ENCODE results near the gene CD101.

CD101 gene

GRCh38 chr1:117033772-117034171 is 32.2 kb downstream of the CD101 start:
- no peaks in the 10 kb centered on the region for H3K27me3 ChIP-seq (ENCODE audit: insufficient read depth, low read length)
- WGBS, result 90% methylated on average over 7 of the region's 7 CpGs
- no peaks in the 10 kb centered on the region for H3K9me3 ChIP-seq (ENCODE audit: insufficient read depth, low read depth, low read length)
- peaks cover 7% of the 10 kb centered on the region; the same call in 1 of the 2 replicates for H3K4me1 ChIP-seq (ENCODE audit: insufficient read depth, low read length)
- no peak overlapping the region for H3K9ac ChIP-seq (ENCODE audit: low read depth, low read length)
- H3K36me3 ChIP-seq (ENCODE audit: insufficient read depth, low read length), result no peaks in the 10 kb centered on the region
- H3K4me3 ChIP-seq (ENCODE audit: low read length), result no peak overlapping the region
- H3K27ac ChIP-seq (ENCODE audit: low read depth, low read length), result no peak overlapping the region

DNA sequence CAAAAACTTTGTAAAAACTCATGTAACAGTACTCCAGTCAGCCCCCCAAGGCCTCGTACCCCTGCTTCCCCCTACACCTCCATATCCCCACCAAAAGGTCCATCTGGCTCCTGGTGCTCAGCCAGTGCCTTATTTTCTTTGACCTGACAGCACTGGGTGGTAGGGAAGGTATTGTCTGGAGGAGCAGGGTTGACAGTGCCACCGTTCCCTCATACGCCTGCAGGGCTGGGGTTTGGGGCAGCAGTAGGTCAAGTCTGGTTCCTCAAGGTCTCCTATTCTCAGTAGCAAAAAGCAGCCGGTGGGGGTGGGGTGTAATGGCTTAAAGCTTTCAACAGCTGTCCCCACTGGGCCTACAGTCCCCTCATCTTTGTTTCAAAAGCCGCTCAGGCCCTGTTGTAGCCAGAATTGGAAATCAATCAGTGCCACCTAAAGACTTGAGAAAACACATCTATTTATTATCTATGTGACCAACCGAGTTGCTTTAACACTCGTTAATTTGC is 33.3 kb downstream of the CD101 start:
- H3K27me3 ChIP-seq (ENCODE audit: insufficient read depth, low read length), result no peaks in the 10 kb centered on the region
- no peaks in the 10 kb centered on the region for H3K36me3 ChIP-seq (ENCODE audit: insufficient read depth, low read length)
- H3K4me3 ChIP-seq (ENCODE audit: low read length), result no peak overlapping the region
- H3K9ac ChIP-seq (ENCODE audit: low read depth, low read length), result no peak overlapping the region
- H3K9me3 ChIP-seq (ENCODE audit: insufficient read depth, low read depth, low read length), result no peaks in the 10 kb centered on the region
- no peak overlapping the region for H3K27ac ChIP-seq (ENCODE audit: low read depth, low read length)
- H3K4me1 ChIP-seq (ENCODE audit: insufficient read depth, low read length), result peaks cover 7% of the 10 kb centered on the region; the same call in 1 of the 2 replicates
- WGBS, result 79% methylated on average over 7 of the region's 7 CpGs

DNA sequence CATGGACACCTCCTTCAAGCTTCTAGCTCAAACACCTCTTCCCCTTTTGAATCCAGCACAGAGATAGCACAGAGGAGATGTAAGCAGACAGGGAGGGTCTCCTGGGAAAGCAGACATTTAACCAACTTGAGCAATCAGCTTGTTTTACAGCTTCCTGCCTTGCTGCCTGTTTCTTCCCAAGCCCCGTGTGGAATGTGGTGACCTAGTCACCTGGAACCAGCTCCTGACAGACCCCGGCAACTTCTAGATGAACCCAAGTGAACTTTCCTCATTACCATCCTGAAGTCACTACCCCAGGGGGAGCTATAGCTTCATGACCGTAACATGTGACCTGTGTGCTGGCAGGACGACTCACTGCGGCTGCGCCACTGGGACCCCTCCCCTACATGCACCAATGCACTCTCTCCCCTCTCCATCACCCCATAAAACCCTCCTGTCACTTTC is 34.5 kb downstream of the CD101 start:
- Histone ChIP-seq H3K4me3 (ENCODE audit: low read length) (no peak overlapping the region), H3K9me3 (ENCODE audit: insufficient read depth, low read depth, low read length) (no peaks in the 10 kb centered on the region), H3K27ac (ENCODE audit: low read depth, low read length) (no peak overlapping the region), H3K36me3 (ENCODE audit: insufficient read depth, low read length) (no peaks in the 10 kb centered on the region), H3K27me3 (ENCODE audit: insufficient read depth, low read length) (no peaks in the 10 kb centered on the region), H3K4me1 (ENCODE audit: insufficient read depth, low read length) (peaks cover 7% of the 10 kb centered on the region; the same call in 1 of the 2 replicates), H3K9ac (ENCODE audit: low read depth, low read length) (no peak overlapping the region)
- 85% methylated on average over 6 of the region's 6 CpGs for WGBS

- Histone ChIP-seq H3K27ac (ENCODE audit: low read depth, low read length) (no peak overlapping the region), H3K4me3 (ENCODE audit: low read length) (no peak overlapping the region), H3K9me3 (ENCODE audit: insufficient read depth, low read depth, low read length) (no peaks in the 10 kb centered on the region), H3K9ac (ENCODE audit: low read depth, low read length) (no peak overlapping the region), H3K27me3 (ENCODE audit: insufficient read depth, low read length) (no peaks in the 10 kb centered on the region), H3K4me1 (ENCODE audit: insufficient read depth, low read length) (peaks cover 7% of the 10 kb centered on the region; the same call in 1 of the 2 replicates), H3K36me3 (ENCODE audit: insufficient read depth, low read length) (no peaks in the 10 kb centered on the region)
- WGBS, result 100% methylated on average over 1 of the region's 1 CpG
Observed at GRCh38 chr1:117037802-117038201, 36.2 kb downstream of the CD101 start.

GRCh38 chr1:117038236-117038635 is 36.7 kb downstream of the CD101 start:
- no peaks in the 10 kb centered on the region for H3K36me3 ChIP-seq (ENCODE audit: insufficient read depth, low read length)
- H3K4me3 ChIP-seq (ENCODE audit: low read length), result no peak overlapping the region
- no peaks in the 10 kb centered on the region for H3K9me3 ChIP-seq (ENCODE audit: insufficient read depth, low read depth, low read length)
- H3K9ac ChIP-seq (ENCODE audit: low read depth, low read length), result no peak overlapping the region
- WGBS, result 92% methylated on average over 6 of the region's 6 CpGs
- no peak overlapping the region for H3K27ac ChIP-seq (ENCODE audit: low read depth, low read length)
- H3K4me1 ChIP-seq (ENCODE audit: insufficient read depth, low read length), result peaks cover 7% of the 10 kb centered on the region; the same call in 1 of the 2 replicates
- H3K27me3 ChIP-seq (ENCODE audit: insufficient read depth, low read length), result no peaks in the 10 kb centered on the region

GRCh38 chr1:117044217-117044616 is 42.7 kb downstream of the CD101 start:
- Histone ChIP-seq H3K36me3 (ENCODE audit: insufficient read depth, low read length) (no peaks in the 10 kb centered on the region), H3K27ac (ENCODE audit: low read depth, low read length) (no peak overlapping the region), H3K4me3 (ENCODE audit: low read length) (no peak overlapping the region), H3K9me3 (ENCODE audit: insufficient read depth, low read depth, low read length) (no peaks in the 10 kb centered on the region), H3K9ac (ENCODE audit: low read depth, low read length) (no peak overlapping the region), H3K4me1 (ENCODE audit: insufficient read depth, low read length) (no peaks in the 10 kb centered on the region), H3K27me3 (ENCODE audit: insufficient read depth, low read length) (no peaks in the 10 kb centered on the region)
- 86% methylated on average over 1 of the region's 1 CpG for WGBS

DNA sequence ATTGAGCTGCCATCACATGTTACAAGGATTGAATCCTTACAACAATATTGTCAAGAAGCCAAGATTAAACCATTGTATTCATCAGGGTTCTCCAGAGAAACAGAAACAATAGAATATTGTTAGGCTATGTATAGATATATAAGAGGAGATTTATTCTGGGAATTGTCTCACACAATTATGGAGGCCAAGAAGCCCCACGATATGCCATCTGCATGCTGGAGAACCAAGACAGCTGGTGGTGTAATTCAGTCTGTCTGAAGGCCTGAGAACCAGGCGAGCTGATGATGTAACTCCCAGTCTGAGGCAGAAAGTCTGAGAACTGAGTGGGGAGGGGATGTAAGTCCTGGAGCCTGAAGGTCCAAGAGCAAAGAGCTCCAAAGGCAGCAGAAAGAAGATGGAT is 44.1 kb downstream of the CD101 start:
- Histone ChIP-seq H3K27me3 (ENCODE audit: insufficient read depth, low read length) (no peaks in the 10 kb centered on the region), H3K4me1 (ENCODE audit: insufficient read depth, low read length) (no peaks in the 10 kb centered on the region), H3K36me3 (ENCODE audit: insufficient read depth, low read length) (no peaks in the 10 kb centered on the region), H3K4me3 (ENCODE audit: low read length) (no peak overlapping the region), H3K9ac (ENCODE audit: low read depth, low read length) (no peak overlapping the region), H3K9me3 (ENCODE audit: insufficient read depth, low read depth, low read length) (no peaks in the 10 kb centered on the region), H3K27ac (ENCODE audit: low read depth, low read length) (no peak overlapping the region)
- 87% methylated on average over 2 of the region's 2 CpGs for WGBS

- no peak overlapping the region for H3K9ac ChIP-seq (ENCODE audit: low read depth, low read length)
- H3K4me1 ChIP-seq (ENCODE audit: insufficient read depth, low read length), result no peaks in the 10 kb centered on the region
- no peaks in the 10 kb centered on the region for H3K36me3 ChIP-seq (ENCODE audit: insufficient read depth, low read length)
- no peak overlapping the region for H3K4me3 ChIP-seq (ENCODE audit: low read length)
- WGBS, result 97% methylated on average over 4 of the region's 4 CpGs
- H3K9me3 ChIP-seq (ENCODE audit: insufficient read depth, low read depth, low read length), result no peaks in the 10 kb centered on the region
- H3K27ac ChIP-seq (ENCODE audit: low read depth, low read length), result no peak overlapping the region
- no peaks in the 10 kb centered on the region for H3K27me3 ChIP-seq (ENCODE audit: insufficient read depth, low read length)
Observed at GRCh38 chr1:117046781-117047180, 45.2 kb downstream of the CD101 start.

DNA sequence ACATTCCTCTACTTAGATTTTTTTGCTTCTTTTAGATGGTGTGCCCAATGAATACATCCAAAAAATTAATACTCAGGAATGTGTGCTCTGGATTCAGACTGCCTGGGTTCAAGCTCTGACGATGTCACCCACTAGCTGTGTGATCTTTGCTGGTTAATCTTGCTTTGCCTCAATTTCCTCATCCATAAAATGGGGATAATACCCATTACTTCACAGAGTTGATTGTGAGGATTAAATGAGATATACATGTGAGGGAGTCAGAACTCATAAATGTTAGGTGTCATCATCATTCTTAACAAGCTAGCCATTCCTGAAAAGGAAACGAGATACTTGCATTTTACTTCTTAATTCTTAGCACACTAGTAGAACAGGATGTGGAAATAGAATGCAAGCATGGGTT is 45.7 kb downstream of the CD101 start:
- Histone ChIP-seq H3K27me3 (ENCODE audit: insufficient read depth, low read length) (no peaks in the 10 kb centered on the region), H3K9me3 (ENCODE audit: insufficient read depth, low read depth, low read length) (no peaks in the 10 kb centered on the region), H3K9ac (ENCODE audit: low read depth, low read length) (no peak overlapping the region), H3K4me1 (ENCODE audit: insufficient read depth, low read length) (no peaks in the 10 kb centered on the region), H3K27ac (ENCODE audit: low read depth, low read length) (no peak overlapping the region), H3K36me3 (ENCODE audit: insufficient read depth, low read length) (no peaks in the 10 kb centered on the region), H3K4me3 (ENCODE audit: low read length) (no peak overlapping the region)
- 94% methylated on average over 2 of the region's 2 CpGs for WGBS

- no peaks in the 10 kb centered on the region for H3K27me3 ChIP-seq (ENCODE audit: insufficient read depth, low read length)
- 88% methylated on average over 5 of the region's 5 CpGs for WGBS
- H3K9ac ChIP-seq (ENCODE audit: low read depth, low read length), result no peak overlapping the region
- H3K36me3 ChIP-seq (ENCODE audit: insufficient read depth, low read length), result no peaks in the 10 kb centered on the region
- no peaks in the 10 kb centered on the region for H3K9me3 ChIP-seq (ENCODE audit: insufficient read depth, low read depth, low read length)
- no peaks in the 10 kb centered on the region for H3K4me1 ChIP-seq (ENCODE audit: insufficient read depth, low read length)
- no peak overlapping the region for H3K27ac ChIP-seq (ENCODE audit: low read depth, low read length)
- H3K4me3 ChIP-seq (ENCODE audit: low read length), result no peak overlapping the region
Observed at GRCh38 chr1:117049857-117050256, 48.3 kb downstream of the CD101 start.

DNA sequence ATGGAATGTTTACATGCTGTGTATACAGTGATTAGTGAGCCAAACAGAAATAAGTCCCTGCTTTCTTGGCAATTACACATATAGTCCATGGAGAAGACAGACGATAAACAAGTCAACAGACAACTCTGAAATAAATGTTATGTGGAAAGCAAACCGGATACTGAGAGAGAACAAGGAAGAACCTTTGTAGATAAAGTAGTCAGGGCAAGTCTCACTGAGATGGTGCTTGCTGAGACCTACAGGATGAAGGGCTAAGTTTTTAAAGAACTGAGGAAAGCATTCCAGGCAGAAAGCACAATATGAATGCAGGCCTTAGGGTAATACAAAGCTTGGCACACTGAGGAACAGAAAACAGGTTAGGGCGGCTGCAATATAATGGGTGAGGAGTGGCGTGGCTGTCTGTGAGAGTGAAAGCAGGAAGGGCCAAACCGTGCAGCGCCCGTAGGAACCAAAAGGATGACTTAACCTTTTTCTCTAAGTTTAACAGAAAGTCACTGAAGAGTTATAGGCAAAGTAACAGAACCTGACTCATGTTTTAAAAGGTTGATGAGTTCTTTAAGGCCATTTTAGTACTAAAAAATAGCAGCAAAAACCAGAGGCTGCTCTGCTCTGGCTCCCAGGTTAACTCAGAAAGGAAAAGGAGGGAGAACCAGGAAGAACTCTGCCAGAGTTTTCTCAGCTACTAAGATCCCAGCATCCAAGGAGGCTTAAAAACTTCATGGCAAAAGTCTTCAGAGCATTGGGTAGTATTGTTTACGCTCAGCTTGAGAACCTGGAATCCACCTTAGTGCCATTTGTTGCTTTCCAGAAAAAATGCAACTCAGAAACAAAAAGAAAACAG is 49.9 kb downstream of the CD101 start:
- H3K36me3 ChIP-seq (ENCODE audit: insufficient read depth, low read length), result no peaks in the 10 kb centered on the region
- no peaks in the 10 kb centered on the region for H3K4me1 ChIP-seq (ENCODE audit: insufficient read depth, low read length)
- H3K27ac ChIP-seq (ENCODE audit: low read depth, low read length), result no peak overlapping the region
- WGBS, result 90% methylated on average over 8 of the region's 8 CpGs
- H3K9me3 ChIP-seq (ENCODE audit: insufficient read depth, low read depth, low read length), result no peaks in the 10 kb centered on the region
- no peak overlapping the region for H3K9ac ChIP-seq (ENCODE audit: low read depth, low read length)
- H3K4me3 ChIP-seq (ENCODE audit: low read length), result no peak overlapping the region
- no peaks in the 10 kb centered on the region for H3K27me3 ChIP-seq (ENCODE audit: insufficient read depth, low read length)

Measured in HUES64 (cell line).